GM19193 (cell line): ENCODE data around the gene DSCAML1.

Experiments used
- POLR2A ChIP-seq: IDR thresholded peaks from 4 replicates; pipeline ENCODE4 v1.6.1; 2011; ENCODE audit not compliant: insufficient read depth, insufficient read length; ENCODE audit errors: extremely low read depth

The DSCAML1 gene

GRCh38 chr11:117457835-117458234 lies 339.2 kb downstream of the DSCAML1 start:
- no peak for TF ChIP-seq POLR2A

- TF ChIP-seq POLR2A = no peak
Observed at GRCh38 chr11:117457031-117457785, 339.8 kb downstream of the DSCAML1 start.

- no peak for TF ChIP-seq POLR2A
Observed at GRCh38 chr11:117456027-117456720, 340.8 kb downstream of the DSCAML1 start.

GRCh38 chr11:117454564-117454917 lies 342.5 kb downstream of the DSCAML1 start:
- no peak for TF ChIP-seq POLR2A

GRCh38 chr11:117453886-117454563 lies 343.0 kb downstream of the DSCAML1 start:
- no peak for TF ChIP-seq POLR2A

- no peak for TF ChIP-seq POLR2A
Observed at GRCh38 chr11:117449111-117449693, 347.8 kb downstream of the DSCAML1 start.

- no peak for TF ChIP-seq POLR2A
Observed at GRCh38 chr11:117444711-117445658, 352.0 kb downstream of the DSCAML1 start.

GRCh38 chr11:117444256-117444655 lies 352.8 kb downstream of the DSCAML1 start:
- TF ChIP-seq POLR2A = no peak

GRCh38 chr11:117443266-117444186 lies 353.5 kb downstream of the DSCAML1 start:
- TF ChIP-seq POLR2A = no peak

GRCh38 chr11:117442869-117443239 lies 354.2 kb downstream of the DSCAML1 start:
- TF ChIP-seq POLR2A = no peak

GRCh38 chr11:117442049-117442868 lies 354.8 kb downstream of the DSCAML1 start:
- no peak for TF ChIP-seq POLR2A

- no peak for TF ChIP-seq POLR2A
Observed at GRCh38 chr11:117441146-117441975, 355.7 kb downstream of the DSCAML1 start.

- no peak for TF ChIP-seq POLR2A
Observed at GRCh38 chr11:117440258-117440657, 356.8 kb downstream of the DSCAML1 start.
